ENCODE data around the gene SYAP1. TPM values are rescaled to one million over a fixed set of nuclear protein-coding genes. Genes with fewer than 3 reads are reported as not detected.

Gene SYAP1
- total and polyA plus RNA-seq, 2 experiments from 2014 or later: 18.0 to 48.3 TPM

- no peak for TF ChIP-seq ZNF462 (CRISPR knock-in tag; IDR thresholded peaks at IDR 0.05)
These were observed 59.1 kb downstream of the SYAP1 start (continued) for GRCh38 chrX:16778545-16778944.

- Histone ChIP-seq H2AFZ (no peak overlapping the region), H3K79me2 (replicated peaks; ENCODE audit: insufficient read depth) (no peaks in the 10 kb centered on the region), H3K4me3 (no peak overlapping the region), H3K4me1 (ENCODE audit: insufficient read depth) (no peaks in the 10 kb centered on the region; the same call in 1 of the 2 replicates), H3K4me2 (no peak overlapping the region), H3K36me3 (ENCODE audit: insufficient read depth) (no peaks in the 10 kb centered on the region), H3F3A (replicated peaks; ENCODE audit: low read depth) (no peaks in the 10 kb centered on the region), H3K9me2 (ENCODE audit: insufficient read depth) (no peaks in the 10 kb centered on the region), H4K20me1 (replicated peaks; ENCODE audit: insufficient read depth) (no peaks in the 10 kb centered on the region), H3K27ac (ENCODE audit: low read depth) (no peak overlapping the region), H3K27me3 (ENCODE audit: insufficient read depth) (no peaks in the 10 kb centered on the region)
- DNase-seq (ENCODE audit: low spot score) (no peak), ATAC-seq (no peak)
- H3K27ac Mint-ChIP-seq: no peak overlapping the region
- no peaks in the 10 kb centered on the region for H3K36me3 Mint-ChIP-seq (ENCODE audit: low read depth)
- no peaks in the 10 kb centered on the region for H3K4me1 Mint-ChIP-seq
- H3K9me3 Mint-ChIP-seq: no peaks in the 10 kb centered on the region
- H3K4me3 Mint-ChIP-seq: no peak overlapping the region
- H3K27me3 Mint-ChIP-seq (ENCODE audit: insufficient read depth, low read depth, poor library complexity): no peaks in the 10 kb centered on the region
- TF ChIP-seq REST (IDR thresholded peaks at IDR 0.05; ENCODE audit: unreplicated experiment) (no peak), EZH2 (IDR thresholded peaks at IDR 0.05; ENCODE audit: low read depth, unreplicated experiment) (no peak), ZNF331 (CRISPR knock-in tag; IDR thresholded peaks at IDR 0.05; ENCODE audit: low read depth) (no peak), ZNF462 (CRISPR knock-in tag; IDR thresholded peaks at IDR 0.05) (no peak), NANOG (IDR thresholded peaks at IDR 0.05; ENCODE audit: borderline replicate concordance) (no peak)
These were observed 59.6 kb downstream of the SYAP1 start for GRCh38 chrX:16778993-16779392.
